Testis (tissue), 2 donors: ENCODE measurements around the gene SS18.

ENCODE experiments used
- CTCF ChIP-seq, 3 experiments: fragments of 450-650 bp in 2 of 3; fragments of 200-600 bp in 1 of 3; sonication (generic) in 1 of 3; IDR thresholded peaks; one replicate each; pipeline ENCODE4 v1.5.1; 2016 to 2019; ENCODE audit warnings: antibody characterized with exemption in 3 of 3, mild to moderate bottlenecking in 2 of 3, moderate library complexity in 1 of 3
- POLR2A ChIP-seq: fragments of 450-650 bp; IDR thresholded peaks from one replicate; pipeline ENCODE4 v1.6.1; 2017; ENCODE audit warnings: antibody characterized with exemption, mild to moderate bottlenecking, moderate library complexity

GRCh38 chr18:26044807-26045206, 45.6 kb downstream of the SS18 start:
- TF ChIP-seq CTCF (IDR thresholded peaks at IDR 0.05) (no peak), POLR2A (no peak)
